UCSD-AML1 (cell line): ENCODE results near the gene NGFR.
A peak's percentile ranks its signal among the peaks of the same experiment; 100 is the strongest.
"Not testable (repeated sequence)": the region's sequence is repeated elsewhere in the genome, so short reads cannot be mapped to it uniquely, and the experiment has no call there.

Experiments used
- DNase-seq: peaks from one replicate; lab custom pipeline; 2025; ENCODE audit not compliant: unreplicated experiment; lab: John Stamatoyannopoulos, UW

Gene NGFR

DNA sequence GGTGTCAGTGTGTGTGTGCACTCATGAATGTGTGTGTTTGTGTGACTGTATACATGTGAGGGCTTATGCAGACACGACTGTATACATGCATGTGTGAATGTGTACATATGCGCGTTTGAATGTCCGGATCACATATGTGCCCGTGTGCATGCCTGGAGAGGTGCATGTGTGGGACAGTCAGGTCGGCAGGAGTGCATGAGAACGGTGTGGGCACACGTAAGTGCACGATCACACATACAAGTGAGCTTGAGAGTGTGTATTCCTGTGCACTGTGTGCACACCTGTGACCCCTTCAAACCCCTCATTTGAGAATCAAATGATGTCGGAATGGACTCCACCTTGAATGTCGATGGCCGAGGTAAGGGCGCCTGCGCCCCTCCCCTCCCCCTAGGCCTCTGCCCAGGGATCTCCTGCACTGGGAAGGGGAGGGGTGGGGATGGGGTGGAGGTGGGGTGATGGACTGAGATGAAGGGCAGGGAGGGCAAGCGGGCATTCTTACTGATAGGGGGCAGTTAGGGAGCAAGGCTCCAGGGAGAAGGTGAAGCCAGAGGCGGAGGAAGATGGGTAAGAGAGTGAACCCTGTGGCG is 601 bp upstream of the NGFR start:
- DNase-seq: no peak

DNA sequence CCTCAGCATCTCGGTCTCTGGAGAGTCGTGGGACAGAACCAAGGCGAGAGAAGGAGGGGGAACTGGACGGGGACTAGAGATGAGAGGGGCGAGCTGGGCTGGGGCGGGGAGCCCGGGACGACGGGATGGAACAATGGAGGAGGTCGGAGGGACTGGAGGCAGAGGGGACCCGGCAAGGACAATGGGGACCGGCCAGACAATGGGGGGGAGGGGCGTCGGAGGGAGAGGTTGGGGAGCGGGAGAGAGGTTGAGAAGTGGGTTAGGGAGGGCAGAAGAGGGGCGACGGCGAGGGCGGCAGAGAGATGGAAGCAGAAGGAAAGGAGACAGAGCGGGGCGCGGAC is 719 bp downstream of the NGFR start:
- DNase-seq: no peak

DNA sequence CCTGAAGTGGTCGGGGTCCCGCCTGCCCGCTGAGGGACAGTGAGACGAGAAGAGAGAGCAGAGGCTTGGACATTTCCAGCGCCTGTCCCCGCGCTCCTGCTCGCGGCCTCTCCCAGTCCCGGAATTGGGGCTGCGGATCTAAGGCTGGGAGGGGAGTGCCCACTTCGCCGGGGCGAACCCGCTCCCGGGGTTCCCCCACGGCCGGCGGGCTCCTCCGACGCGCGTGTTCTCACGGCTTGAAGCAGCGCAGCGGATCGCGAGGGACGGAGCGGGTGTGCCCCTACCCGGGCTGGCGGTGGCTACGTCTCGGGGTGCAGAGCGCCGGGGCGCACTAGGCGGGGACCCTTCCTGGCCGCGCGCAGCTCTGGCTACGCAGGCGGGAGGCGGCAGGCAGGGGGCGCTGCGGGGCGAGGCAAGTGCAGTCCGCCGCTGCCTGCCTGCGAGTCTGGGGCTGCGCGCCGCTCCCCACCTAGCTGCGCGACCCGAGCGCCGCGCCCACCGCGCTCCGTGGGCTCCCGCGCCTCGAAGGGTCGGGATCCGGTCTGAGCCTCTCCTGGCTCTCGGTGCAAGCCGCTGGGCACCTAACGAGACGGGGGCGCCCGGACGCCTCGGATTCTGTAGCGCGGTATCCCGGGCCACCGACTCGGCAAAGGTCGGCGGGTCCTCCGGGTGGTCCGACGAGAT is 1.2 kb downstream of the NGFR start:
- peak; percentile 71 for DNase-seq

DNA sequence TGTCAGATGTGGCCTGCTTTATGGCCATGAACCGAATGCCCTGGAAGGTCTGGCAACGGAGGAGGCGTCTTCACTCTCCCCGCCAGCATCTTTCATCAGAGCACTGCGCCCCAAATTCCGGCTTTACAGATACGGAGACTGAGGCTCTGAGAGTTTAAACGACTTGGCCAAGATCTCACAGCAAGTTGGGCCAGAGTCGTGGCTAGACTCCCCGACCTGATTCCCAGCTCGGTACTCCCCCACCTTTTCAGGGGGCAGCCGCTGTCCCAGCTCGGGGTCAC is 1.7 kb downstream of the NGFR start:
- no peak for DNase-seq

DNA sequence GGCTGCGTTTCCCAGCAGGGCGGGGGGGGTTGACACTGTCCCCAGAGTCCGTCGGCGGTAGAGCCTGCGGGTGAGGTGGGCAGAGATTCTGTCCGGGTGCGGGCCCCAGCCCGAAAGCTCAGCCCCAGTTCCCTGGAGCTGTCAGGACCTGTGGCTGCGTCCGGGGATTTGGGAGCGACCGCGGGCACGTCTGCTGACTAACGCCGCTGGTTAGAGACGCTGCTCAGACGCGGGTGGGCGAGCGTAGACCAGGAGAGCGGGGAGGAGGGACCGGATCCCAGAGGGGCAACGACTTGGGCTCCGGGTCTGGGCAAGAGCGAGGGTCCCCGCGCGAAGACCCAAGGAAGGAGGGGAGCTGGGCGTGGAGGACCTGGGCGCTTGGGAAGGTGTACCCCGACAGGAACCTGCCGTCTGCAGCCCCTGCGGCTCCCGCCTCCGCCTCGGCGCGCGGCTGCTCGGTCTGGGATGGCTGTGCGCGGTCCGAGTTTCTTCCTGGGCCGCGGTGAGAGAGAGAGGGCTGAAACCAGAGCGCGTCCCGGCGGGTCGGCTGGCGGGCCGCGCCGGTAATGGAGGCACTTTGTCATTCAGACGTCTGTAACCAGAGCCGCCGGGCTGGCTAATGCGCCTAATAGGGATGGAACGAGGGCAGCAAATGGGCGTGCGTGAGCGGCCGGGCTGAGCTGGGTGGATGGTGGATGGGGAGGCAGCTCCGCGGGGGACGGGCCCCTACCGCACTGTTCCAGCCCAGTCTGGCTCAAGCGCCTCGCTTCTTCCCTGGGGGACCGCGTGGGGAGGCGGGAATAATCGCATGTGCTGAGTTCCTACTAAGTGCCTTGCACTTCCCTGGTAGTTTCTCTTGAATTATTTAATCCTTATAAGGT is 2.3 kb downstream of the NGFR start:
- DNase-seq: no peak

DNA sequence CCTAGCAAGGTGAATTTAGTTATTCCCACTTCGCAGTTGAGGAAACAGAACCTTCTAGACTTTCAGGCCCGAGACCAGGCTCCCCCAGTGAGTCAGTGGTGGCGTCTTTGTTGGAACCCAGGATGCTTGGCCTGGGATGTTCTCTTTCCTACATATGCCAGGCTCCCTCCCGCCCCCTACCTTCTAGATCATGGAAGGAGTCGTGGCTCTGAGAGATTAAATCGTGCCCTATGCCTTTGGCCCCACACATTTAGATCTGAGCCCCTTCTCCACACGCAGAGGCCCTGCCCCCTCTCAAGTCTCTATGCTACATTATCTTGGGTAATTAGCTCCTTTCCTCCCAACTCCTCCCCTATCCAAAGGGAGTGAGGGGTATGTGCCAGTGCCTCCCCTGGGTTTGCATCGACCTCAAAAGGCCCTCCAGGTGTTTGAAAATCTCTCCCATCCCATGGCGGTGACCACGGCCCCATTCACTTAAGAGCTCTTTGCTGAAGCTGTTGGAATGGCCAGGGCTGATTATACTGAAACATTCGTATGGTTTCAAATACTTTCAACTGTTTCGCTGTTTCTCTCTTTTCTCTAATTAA is 3.0 kb downstream of the NGFR start:
- DNase-seq: no peak

DNA sequence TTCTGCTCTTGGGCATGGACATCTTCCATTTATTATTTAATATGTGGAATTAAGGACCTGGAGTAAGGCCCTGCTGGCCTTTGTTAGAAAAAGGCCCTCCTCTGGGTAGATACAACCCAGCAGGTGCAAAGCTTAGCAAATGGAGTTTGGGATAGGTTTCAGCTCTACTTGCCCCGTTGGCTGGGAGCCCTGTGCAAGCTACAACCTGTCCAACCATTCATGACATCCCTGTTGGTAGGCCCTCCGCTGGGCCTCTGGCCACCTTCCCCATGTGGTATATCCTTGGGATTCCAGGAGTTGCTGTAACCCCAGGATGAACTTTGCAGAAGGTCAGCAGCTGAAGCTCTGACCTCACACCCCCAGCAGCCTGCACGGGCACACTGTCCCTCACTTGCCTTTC is 6.4 kb downstream of the NGFR start:
- DNase-seq: no peak

DNA sequence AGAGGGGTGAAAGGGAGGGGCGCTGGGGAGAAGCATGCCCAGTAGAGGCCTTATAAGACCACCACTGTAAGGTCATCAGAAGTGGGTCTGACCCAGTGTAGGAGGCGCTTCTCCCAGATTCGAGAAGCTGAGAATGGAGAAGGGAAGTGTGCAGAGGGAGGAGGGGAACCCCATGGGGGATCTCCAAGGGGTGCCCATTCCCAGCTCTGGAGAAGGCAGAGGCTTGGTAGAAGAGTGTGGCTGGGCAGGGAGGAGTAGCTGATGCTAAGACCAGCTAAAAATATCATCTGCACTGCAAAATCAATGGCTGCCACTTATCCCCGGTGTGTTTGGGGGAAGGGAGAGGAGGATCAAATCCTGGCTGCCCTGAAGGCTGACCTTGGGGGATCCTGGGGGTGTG is 7.2 kb downstream of the NGFR start:
- DNase-seq: no peak

DNA sequence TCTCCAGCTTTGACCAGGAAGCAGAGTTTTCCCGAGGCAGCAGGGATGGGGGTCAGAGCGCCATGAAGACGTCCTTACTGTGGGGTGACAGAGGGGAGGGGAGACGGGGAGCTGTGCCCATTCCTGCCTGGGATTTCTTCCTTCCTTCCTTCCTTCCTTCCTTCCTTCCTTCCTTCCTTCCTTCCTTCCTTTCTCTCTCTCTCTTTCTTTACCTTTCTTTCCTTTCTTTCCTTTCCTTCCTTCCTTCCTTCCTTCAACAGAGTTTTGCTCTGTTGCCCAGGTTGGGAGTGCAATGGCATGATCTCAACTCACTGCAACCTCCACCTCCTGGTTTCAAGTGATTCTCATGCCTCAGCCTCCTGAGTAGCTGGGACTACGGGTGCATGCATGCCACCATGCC is 7.6 kb downstream of the NGFR start:
- not testable (repeated sequence) for DNase-seq

DNA sequence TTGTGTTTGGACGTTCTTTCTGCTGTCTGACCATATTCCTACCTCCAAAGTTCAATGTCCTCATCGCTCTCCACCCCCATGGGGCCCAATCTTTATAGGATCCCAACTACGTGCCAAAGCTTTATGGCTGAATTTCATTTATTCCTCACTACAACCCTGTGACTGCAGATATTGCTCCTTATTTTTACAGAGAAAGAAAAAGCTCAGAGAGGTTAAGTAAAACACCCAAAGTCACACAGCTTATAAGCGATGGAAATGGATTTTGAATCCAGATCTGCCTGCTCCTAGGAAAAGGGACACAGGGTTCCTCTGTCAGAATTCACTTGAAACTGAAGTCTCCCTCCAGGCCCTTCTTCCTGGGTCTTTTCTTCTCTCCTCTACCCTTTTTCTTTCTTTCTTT is 9.3 kb downstream of the NGFR start:
- no peak for DNase-seq

DNA sequence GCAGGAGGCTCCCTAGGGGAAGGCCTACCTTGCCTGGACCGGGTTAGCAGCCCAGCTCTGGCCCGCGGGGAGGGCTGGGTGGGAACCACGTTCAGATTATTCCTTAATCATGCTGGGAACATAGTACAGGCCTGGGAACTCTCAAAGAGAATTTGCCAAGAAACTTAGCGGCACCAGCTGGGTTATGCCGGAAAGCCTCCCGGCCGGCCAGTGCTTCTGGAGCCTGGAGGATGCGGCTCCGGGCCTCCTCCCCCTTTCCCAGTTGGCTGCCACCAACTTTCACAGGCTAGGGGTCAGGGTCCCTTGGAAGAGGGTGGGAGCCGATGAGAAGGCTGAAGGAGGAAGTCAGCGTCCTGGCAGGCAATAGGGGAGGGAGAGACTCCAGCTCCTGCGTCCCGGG is 10.8 kb downstream of the NGFR start:
- no peak for DNase-seq

DNA sequence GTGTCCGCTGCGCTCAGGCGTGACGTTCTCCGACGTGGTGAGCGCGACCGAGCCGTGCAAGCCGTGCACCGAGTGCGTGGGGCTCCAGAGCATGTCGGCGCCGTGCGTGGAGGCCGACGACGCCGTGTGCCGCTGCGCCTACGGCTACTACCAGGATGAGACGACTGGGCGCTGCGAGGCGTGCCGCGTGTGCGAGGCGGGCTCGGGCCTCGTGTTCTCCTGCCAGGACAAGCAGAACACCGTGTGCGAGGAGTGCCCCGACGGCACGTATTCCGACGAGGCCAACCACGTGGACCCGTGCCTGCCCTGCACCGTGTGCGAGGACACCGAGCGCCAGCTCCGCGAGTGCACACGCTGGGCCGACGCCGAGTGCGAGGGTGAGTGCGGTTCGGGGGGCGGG is 11.2 kb downstream of the NGFR start:
- DNase-seq: no peak

DNA sequence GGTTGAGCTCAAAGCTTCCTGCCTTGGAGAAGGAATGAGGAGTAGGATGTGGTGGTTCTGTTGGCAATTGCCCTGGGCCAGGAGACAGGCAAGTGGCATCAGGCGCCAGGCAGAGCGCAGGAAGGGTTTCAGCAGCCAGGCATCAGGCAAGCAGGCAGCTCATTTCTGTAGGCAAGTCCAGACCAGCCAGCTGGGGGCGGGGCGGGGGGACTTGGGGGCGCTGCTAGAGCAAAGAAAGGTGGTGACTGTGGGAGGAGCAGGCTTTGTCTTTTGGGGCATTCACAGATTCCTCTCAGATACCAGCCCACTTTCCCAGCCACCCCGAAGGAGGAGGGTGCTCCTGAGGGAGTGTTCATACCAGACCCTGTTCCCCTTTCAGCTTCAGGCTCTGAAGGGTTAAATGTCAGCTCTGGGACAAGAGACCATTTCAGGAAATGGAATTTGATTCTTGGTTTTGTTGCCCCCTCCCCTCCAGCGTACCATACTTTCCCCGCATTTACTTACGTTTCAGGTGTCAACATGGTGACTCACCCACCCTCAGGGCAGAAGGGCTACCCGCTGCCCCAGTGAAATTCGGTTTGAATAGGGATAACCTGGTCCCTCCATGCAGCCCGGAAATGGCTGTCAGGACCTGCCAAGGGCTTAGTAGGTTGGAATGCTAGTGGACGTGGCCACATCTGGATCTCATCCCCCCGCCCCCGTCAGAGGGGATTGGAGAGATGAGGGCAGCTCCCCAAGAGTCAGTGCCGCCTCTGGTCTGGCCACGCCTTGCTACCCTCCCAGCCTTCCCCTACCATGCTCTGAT is 13.2 kb downstream of the NGFR start:
- DNase-seq: no peak

DNA sequence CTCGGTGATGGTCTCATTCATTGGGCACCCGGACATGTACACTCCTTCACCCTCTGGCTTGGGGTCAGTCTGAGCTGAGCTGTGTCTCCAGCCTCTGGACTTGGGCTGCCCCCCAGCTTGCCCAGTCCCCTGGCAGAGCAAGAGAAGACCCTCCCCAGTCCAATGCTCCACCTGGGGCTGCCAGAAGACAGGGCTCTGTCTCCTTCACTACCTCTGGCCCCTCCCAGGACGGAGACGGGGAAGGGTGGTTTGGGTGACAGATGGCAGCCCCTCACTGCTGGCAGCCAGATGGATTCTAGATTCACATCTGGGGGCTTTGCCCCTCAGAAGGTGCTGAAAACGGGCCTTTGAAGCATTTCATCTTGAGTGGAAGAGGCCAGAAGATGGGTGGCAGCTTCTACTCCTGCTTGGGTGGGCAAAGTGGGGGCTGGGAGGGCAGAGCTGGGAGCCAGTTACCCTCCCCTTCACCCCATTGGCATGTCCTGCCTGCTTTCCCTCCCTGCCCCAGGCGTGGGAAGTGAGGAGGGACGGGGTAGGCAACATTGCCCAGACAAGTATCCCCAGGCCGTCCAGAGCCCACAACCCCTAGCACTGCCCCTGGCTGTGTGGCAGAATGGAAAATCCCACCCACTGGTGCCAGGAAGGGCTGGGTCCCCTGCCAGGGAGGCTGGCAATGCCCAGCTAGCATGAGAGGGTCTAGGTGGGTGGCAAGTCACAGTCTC is 13.9 kb downstream of the NGFR start:
- DNase-seq: no peak

DNA sequence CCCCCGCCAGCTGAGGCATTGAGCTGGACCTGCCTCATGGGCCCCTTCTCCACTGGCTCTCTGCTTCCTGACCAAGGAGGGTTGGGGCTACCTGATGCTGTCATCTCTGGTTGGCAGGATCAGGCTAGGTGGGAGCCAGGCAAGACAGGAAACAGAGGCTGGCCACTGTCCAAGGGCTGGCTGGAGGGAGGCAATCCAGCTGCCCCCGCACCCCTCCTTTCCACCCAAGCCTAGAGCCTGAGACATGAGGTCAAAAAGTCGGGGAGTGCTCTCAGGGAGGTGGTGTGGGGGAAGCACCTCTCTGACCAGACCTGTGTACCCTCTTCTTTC is 14.5 kb downstream of the NGFR start:
- DNase-seq: no peak

DNA sequence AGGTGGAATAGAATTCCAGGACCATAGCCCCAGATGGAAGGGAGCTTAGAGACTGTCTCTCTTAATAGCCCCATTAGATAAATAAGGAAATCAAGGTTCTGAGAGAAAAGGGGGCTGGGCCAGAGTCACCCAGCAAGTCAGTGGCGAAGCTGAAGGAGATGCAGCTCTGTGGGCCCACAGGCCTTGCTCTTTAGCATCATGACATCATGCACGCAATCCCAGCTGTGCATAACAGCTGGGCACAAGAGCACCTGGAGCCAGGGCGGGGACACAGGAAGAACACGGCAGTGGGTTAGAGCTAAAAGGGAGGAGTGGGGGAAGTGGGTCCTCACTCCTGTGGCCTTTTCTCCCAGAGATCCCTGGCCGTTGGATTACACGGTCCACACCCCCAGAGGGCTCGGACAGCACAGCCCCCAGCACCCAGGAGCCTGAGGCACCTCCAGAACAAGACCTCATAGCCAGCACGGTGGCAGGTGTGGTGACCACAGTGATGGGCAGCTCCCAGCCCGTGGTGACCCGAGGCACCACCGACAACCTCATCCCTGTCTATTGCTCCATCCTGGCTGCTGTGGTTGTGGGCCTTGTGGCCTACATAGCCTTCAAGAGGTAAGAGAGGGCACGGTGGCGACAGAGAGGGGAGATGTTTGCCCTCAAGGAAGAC is 15.1 kb downstream of the NGFR start:
- DNase-seq: no peak

DNA sequence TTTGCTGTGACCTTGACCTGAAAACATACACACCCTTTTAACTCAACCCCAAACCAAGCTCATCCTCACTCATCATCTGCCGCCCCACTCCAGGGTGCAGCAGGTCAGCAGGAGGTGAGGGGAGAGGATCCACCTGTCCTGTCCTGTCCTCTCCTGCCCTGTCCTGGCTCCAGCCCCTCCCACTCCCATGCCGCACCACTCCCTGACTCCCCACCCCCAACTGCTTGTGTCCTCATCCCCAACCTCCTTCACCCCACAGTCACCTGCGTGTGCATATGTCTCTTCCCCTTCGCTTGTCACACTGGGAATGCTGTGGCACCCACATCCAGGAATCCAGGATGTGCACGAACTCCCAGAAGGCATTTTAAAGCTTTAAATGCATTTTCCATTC is 15.6 kb downstream of the NGFR start:
- DNase-seq: no peak

DNA sequence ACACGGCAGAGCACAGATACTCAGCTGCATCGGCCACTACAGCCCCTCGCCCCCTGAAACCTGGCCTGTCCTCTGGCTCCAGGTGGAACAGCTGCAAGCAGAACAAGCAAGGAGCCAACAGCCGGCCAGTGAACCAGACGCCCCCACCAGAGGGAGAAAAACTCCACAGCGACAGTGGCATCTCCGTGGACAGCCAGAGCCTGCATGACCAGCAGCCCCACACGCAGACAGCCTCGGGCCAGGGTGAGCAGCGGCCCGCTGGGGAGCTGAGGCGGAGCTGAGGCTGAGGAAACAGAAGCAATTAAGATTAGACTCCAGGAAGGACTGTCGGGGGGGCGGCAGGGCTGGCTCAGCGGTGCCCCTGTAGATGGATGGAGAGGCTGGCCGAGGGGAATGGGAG is 16.7 kb downstream of the NGFR start:
- DNase-seq: no peak

DNA sequence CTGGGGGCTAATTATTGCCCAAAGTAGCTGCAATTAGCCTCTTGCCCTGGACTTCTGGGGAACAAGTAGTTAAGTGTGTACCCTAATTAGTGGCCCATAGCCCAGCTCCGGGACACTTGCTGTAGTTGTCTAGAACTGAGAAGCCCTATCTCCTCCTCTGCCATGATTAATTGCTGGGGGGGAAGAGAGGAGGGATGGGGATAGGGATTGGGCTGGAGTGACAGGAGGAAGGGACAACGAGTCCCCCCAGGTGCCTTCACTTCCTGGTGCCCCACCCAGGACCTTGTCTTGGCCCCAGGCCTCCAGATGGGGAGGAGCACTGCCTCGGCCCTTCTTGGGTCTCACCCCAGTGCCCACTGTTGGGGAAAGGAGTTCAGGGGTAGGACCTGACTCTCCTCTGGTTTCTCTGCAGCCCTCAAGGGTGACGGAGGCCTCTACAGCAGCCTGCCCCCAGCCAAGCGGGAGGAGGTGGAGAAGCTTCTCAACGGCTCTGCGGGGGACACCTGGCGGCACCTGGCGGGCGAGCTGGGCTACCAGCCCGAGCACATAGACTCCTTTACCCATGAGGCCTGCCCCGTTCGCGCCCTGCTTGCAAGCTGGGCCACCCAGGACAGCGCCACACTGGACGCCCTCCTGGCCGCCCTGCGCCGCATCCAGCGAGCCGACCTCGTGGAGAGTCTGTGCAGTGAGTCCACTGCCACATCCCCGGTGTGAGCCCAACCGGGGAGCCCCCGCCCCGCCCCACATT is 17.4 kb downstream of the NGFR start:
- no peak for DNase-seq

DNA sequence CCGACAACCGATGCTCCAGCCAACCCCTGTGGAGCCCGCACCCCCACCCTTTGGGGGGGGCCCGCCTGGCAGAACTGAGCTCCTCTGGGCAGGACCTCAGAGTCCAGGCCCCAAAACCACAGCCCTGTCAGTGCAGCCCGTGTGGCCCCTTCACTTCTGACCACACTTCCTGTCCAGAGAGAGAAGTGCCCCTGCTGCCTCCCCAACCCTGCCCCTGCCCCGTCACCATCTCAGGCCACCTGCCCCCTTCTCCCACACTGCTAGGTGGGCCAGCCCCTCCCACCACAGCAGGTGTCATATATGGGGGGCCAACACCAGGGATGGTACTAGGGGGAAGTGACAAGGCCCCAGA is 17.9 kb downstream of the NGFR start:
- peak; percentile 25 for DNase-seq
